Heart left ventricle (tissue), 16 donors: Measurements from ENCODE around the gene ZIC2. TPM values are rescaled to one million over a fixed set of nuclear protein-coding genes. Genes with fewer than 3 reads are reported as not detected.
"Not testable (repeated sequence)": the region's sequence is repeated elsewhere in the genome, so short reads cannot be mapped to it uniquely, and the experiment has no call there.

Experiments
- ATAC-seq, 4 donors: fragments of 200-7000 bp; cut with Tn5 transposase; one replicate each; pipeline ENCODE4 v1.9.1; 2020 to 2022; ENCODE audit warnings: moderate library complexity in 4 of 4, mild to moderate bottlenecking in 3 of 4, moderate number of reproducible peaks in 1 of 4
- DNase-seq, 5 donors: peaks; one replicate each; pipeline ENCODE4 v3.0.0-alpha.2; 2020
- H3K27ac ChIP-seq, 12 donors: fragments of 200-600 bp; sonication (generic) in 4 of 12; one replicate each; pipeline versions ENCODE4 v1.5.0 to v1.8.0; 2016 to 2022; ENCODE audit warnings: mild to moderate bottlenecking in 2 of 12
- H3K27me3 ChIP-seq, 9 donors: fragments of 200-600 bp; sonication (generic) in 2 of 9; one replicate each; pipeline versions ENCODE4 v1.5.1 to v1.8.0; 2016 to 2022; ENCODE audit warnings: mild to moderate bottlenecking in 3 of 9
- H3K36me3 ChIP-seq, 9 donors: fragments of 200-600 bp; sonication (generic) in 2 of 9; one replicate each; pipeline versions ENCODE4 v1.5.0 to v1.8.0; 2018 to 2022; ENCODE audit warnings: mild to moderate bottlenecking in 2 of 9
- H3K4me1 ChIP-seq, 12 donors: fragments of 200-600 bp; sonication (generic) in 4 of 12; one replicate each; pipeline versions ENCODE4 v1.5.0 to v1.8.0; 2016 to 2022; ENCODE audit warnings: mild to moderate bottlenecking in 3 of 12
- H3K4me3 ChIP-seq, 12 donors: fragments of 200-600 bp; sonication (generic) in 4 of 12; one replicate each; pipeline versions ENCODE4 v1.5.0 to v1.8.0; 2017 to 2022; ENCODE audit warnings: mild to moderate bottlenecking in 9 of 12, moderate library complexity in 4 of 12
- H3K9me3 ChIP-seq, 12 donors: fragments of 200-600 bp; sonication (generic) in 4 of 12; one replicate each; pipeline versions ENCODE4 v1.5.0 to v1.8.0; 2016 to 2022; ENCODE audit warnings: mild to moderate bottlenecking in 1 of 12
- CTCF ChIP-seq, 12 donors: fragments of 200-600 bp; sonication (generic) in 4 of 12; IDR thresholded peaks; one replicate each; pipeline versions ENCODE4 v1.5.0 to v1.8.0; 2018 to 2022; ENCODE audit warnings: antibody characterized with exemption in 12 of 12, mild to moderate bottlenecking in 5 of 12
- POLR2A ChIP-seq, 2 donors: fragments of 450-650 bp; IDR thresholded peaks; one replicate each; pipeline ENCODE4 v1.6.1; 2017; ENCODE audit warnings: antibody characterized with exemption in 2 of 2, mild to moderate bottlenecking in 2 of 2, moderate library complexity in 2 of 2
- WGBS, 4 donors: extraction: QIAGEN DNeasy Blood & Tissue Kit in 2 of 4; methylation state at CpG; one replicate each; pipeline versions ENCODE4 v1.1.5 to v1.1.7; 2013 to 2018; 5-methylcytosine and 5-hydroxymethylcytosine counted together
- intact Hi-C, 10 donors: fragments of 100-400 bp; cut with DNase I; formaldehyde crosslinking; loops; one replicate each; pipeline versions ENCODE4 v1.11.1 to v1.14.2; 2022
- polyA plus RNA-seq, 2 donors: library from polyadenylated mRNA; stranded (reverse); fragments of 200-250 nt; gene quantifications; one replicate each; pipeline ENCODE4 v1.2.3, GENCODE V29; 2013
- total RNA-seq, 9 donors: library from RNA; depleted of rRNA in 2 of 9; stranded (reverse); fragments of >200 nt in 2 of 9; fragmentation: NEBNext Ultra II Directional in 3 of 9; extraction: Animal tissue kit (Norgen Biotek cat#: 25700) in 3 of 9; gene quantifications; one replicate each; pipeline versions ENCODE4 v1.1.0 to v1.2.4, GENCODE V29; 2016 to 2023
- donor health status: ischemic (EF 13 %, LVEDD 7.1; RV severe dilation, severe dysfunction).
- donor health status: healthy with polysubstance abuse.
- donor health status: DM: no; HTN: yes; CAD: no.
- donor health status: DM: no; HTN: no; CAD: no.
- donor health status: ischemic (EF 25% LVEDD 6.9; RV normal size, moderate dysfunction).
- donor health status: ischemic (EF 25% LVEDD 5.7; RV mildly dilated, moderate dysfunction).
- donor health status: healthy.
- donor health status: DM: yes; HTN: yes; CAD: no.
- donor health status: ischemic (EF 35%, LVEDD 5.7; RV mildly dilated, moderate dysfunction).
- donor health status: nonischemic (EF 11% LVEDD 7.7; RV severe dilation, severe dysfunction).
- donor health status: DM: yes; HTN: yes; CAD: no.
- donor health status: PGD.
- donor health status: ischemic (EF 29% LVEDD 5.4; RV normal size, mild dysfunction).
- donor health status: nonischemic (EF 23%, LVEDD 6.1; RV moderate dilation, normal function).

ZIC2 gene
- total and polyA plus RNA-seq, 11 donors: not detected

- Histone ChIP-seq H3K36me3 (no peaks in the 10 kb centered on the region), H3K27ac (no peak overlapping the region), H3K9me3 (no peaks in the 10 kb centered on the region), H3K27me3 (peaks cover 12 to 91% (median 29%) of the 10 kb centered on the region in 9 donors), H3K4me1 (no peaks in the 10 kb centered on the region), H3K4me3 (no peak overlapping the region)
- ATAC-seq: no peak
- 70 to 90% (median 82%) methylated on average over 2 of the region's 2 CpGs for WGBS, 4 donors
- no peak for DNase-seq
- TF ChIP-seq CTCF (IDR thresholded peaks at IDR 0.05) (no peak), POLR2A (IDR thresholded peaks at IDR 0.05) (no peak)
- intact Hi-C loops: no loop called here
These were observed 33.9 kb upstream of the ZIC2 start for GRCh38 chr13:99947666-99948065.

DNA sequence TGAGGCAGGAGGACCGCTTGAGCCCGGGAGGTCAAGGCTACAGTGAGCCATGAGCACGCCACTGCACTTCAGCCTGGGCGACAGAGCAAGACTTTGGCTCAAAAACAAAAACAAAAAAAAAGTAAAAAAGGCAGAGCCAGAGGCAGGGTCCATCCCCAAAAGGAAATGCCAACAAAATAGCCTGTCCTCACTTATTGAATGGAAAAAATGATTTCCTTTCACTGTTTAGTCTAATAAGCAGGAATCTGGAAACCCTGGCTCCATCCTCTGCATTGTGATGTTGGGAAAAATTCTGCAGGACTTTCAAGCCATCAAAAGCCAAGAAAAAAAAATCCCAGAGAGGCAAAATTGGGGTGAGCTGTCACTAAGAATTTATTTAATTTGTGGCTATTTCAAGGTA, 33.2 kb upstream of the ZIC2 start:
- ATAC-seq: no peak
- Histone ChIP-seq H3K27ac (no peak overlapping the region), H3K9me3 (no peaks in the 10 kb centered on the region), H3K4me1 (no peaks in the 10 kb centered on the region), H3K36me3 (no peaks in the 10 kb centered on the region), H3K4me3 (no peak overlapping the region), H3K27me3 (peaks cover 16 to 94% (median 35%) of the 10 kb centered on the region in 9 donors)
- DNase-seq: no peak
- 78 to 83% (median 79%) methylated on average over 4 of the region's 4 CpGs for WGBS, 4 donors
- intact Hi-C loops: no loop called here
- no peak for TF ChIP-seq CTCF (IDR thresholded peaks at IDR 0.05)
- no peak for TF ChIP-seq POLR2A (IDR thresholded peaks at IDR 0.05)

DNA sequence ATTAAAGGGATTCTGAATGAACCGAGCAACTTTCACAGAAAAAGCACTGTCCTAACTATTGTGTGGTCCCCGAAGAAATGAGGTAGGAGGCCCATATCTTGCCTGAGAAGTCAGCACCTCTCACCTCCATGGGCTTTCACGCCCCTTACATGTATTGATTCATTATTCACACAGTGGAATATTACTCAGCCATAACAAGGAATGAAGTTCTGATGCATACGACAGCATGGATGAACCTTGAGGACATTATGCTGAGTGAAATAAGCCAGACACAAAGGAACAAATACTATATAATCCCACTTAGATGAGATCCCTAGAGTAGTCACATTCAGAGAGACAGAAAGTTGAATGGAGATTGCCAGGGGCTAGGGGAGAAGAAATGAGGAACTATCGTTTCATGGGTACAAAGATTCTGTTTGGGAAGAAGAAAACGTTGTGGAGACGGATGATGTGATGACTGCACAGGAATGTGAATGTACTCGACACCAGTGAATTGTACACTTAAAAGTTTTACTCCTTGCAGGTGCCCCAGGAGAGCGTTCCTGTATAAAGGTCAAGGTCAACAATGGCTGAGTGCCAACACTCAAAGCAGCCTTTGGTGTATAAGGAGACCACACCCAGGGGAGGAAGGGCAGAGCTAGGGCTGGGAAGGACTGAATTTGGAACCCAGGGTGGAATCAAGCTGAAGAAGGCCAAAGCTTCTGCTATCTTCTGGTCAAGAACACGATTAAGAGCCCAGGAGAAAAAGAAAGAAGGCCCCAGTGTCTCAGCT, 32.5 kb upstream of the ZIC2 start:
- DNase-seq (no peak), ATAC-seq (no peak)
- Histone ChIP-seq H3K36me3 (no peaks in the 10 kb centered on the region), H3K27me3 (peaks cover 16 to 94% (median 40%) of the 10 kb centered on the region in 9 donors), H3K27ac (no peak overlapping the region), H3K4me3 (no peak overlapping the region), H3K4me1 (no peaks in the 10 kb centered on the region), H3K9me3 (no peaks in the 10 kb centered on the region)
- WGBS, 4 donors: 75 to 77% (median 76%) methylated on average over 10 of the region's 10 CpGs
- TF ChIP-seq CTCF (IDR thresholded peaks at IDR 0.05) (no peak), POLR2A (IDR thresholded peaks at IDR 0.05) (no peak)
- intact Hi-C loops: no loop called here

DNA sequence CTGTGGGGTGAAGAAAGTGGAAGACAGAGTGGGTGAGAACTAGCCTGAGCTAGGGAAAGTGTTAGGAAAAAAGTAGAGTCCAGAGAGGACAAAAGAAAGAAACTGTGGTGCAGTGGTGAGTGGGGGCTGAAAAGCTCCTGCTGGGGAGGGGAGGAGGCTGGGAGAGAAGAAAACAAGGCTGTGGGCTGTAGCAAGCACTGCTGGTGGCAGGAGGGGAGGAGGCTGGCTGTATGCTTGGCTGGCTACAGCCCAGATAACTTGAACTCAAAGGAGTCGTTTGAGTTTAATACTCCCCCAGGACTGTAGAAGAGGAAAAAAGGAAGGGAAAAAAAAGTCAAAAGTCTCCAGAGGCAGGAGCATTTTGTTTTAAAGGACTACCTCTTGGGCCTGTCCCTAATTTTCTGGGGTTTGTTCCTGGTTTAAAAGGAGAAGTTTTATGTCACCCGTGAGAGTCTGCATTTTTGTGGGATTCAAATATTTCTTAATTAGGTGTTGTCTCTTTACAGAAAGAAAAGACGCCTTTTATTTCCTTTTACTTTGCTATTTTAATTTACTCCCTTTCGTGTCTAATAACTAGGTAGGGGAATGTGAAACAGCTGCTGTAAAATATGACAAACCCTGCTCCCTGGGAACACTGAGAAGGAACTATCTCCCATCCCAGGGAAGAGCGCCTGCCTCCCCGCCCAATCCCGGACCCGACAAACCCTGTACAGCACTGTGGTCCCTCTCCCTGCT, 31.7 kb upstream of the ZIC2 start:
- ATAC-seq (no peak), DNase-seq (no peak)
- Histone ChIP-seq H3K9me3 (no peaks in the 10 kb centered on the region), H3K4me1 (no peaks in the 10 kb centered on the region), H3K36me3 (no peaks in the 10 kb centered on the region), H3K27me3 (peaks cover 16 to 94% (median 46%) of the 10 kb centered on the region in 9 donors), H3K27ac (no peak overlapping the region), H3K4me3 (no peak overlapping the region)
- TF ChIP-seq CTCF (IDR thresholded peaks at IDR 0.05) (no peak), POLR2A (IDR thresholded peaks at IDR 0.05) (no peak)
- intact Hi-C loops: no loop called here
- WGBS, 4 donors: 52 to 62% (median 57%) methylated on average over 8 of the region's 8 CpGs

DNA sequence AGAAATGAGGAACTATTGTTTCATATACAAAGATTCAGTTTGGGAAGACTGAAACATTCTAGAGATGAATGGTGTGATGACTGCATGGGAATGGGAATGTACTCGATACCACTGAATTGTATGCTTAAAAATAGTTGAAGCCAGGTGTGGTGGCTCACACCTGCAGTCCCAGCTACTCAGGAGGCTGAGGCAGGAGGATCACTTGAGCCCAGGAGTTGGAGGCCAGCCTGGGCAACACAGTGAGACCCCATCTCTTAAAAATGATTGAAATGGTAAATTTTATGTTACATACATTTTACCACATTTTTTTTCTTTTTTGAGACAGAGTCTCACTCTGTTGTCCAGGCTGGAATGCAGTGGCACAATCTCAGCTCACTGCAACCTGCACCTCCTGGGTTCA, 29.9 kb upstream of the ZIC2 start:
- Histone ChIP-seq H3K4me1 (peaks cover under 1 to 14% (median 11%) of the 10 kb centered on the region in 12 donors), H3K27me3 (peaks cover 24 to 95% (median 58%) of the 10 kb centered on the region in 9 donors)
- DNase-seq, H3K27ac ChIP-seq, H3K9me3 ChIP-seq, H3K4me3 ChIP-seq, H3K36me3 ChIP-seq, ATAC-seq, intact Hi-C loops: not testable (repeated sequence)
- 93 to 100% (median 96%) methylated on average over 1 of the region's 1 CpG for WGBS, 4 donors
